Measurements from ENCODE around the gene FKBP8. TPM values are rescaled to one million over a fixed set of nuclear protein-coding genes. Genes with fewer than 3 reads are reported as not detected.

Gene FKBP8
- total RNA-seq, 1 donor from 2014 or later = 195 TPM

DNA sequence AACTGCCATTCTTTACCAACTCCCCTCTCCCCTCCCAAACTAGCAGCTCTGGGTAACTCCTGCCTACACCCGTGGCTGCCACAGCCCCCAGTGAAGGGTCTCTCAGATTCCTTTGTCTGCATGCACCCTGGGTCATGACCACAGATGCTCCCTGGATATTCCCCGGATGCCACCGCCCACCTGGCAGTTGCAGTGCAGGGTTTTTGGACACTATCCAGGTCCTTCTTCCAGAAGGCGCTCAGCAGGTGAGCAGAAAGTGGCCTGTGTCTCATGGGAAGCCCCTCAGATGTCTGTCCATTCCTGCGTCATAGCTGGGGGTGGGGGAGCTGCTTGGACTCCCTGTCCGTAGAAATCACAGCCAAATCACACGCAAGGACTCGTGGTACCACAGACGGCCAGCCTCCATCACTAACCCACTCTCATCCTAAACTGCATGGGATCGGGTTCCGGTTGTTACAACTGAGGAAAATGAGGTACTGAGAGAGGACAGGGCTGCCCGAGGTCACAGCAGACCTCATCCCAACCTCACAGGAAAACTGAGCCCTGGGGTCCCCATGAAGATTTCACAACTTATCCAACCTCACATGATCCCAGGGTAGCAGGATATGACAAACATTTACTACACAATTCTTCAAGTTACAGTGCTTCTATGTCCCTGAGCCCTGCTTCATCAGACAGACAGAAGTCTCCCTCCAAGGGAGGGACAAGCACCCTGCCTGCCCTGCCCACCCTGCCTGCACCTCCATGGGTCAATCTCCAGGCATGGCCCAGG lies 60.1 kb downstream of the FKBP8 start:
- TF ChIP-seq, protein P1, sequence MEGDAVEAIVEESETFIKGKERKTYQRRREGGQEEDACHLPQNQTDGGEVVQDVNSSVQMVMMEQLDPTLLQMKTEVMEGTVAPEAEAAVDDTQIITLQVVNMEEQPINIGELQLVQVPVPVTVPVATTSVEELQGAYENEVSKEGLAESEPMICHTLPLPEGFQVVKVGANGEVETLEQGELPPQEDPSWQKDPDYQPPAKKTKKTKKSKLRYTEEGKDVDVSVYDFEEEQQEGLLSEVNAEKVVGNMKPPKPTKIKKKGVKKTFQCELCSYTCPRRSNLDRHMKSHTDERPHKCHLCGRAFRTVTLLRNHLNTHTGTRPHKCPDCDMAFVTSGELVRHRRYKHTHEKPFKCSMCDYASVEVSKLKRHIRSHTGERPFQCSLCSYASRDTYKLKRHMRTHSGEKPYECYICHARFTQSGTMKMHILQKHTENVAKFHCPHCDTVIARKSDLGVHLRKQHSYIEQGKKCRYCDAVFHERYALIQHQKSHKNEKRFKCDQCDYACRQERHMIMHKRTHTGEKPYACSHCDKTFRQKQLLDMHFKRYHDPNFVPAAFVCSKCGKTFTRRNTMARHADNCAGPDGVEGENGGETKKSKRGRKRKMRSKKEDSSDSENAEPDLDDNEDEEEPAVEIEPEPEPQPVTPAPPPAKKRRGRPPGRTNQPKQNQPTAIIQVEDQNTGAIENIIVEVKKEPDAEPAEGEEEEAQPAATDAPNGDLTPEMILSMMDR (IDR thresholded peaks at IDR 0.05) = no peak
- Histone ChIP-seq H3K27ac (no peak overlapping the region), H3K4me3 (no peak overlapping the region), H3K4me1 (peaks cover 85% of the 10 kb centered on the region), H3K36me3 (no peaks in the 10 kb centered on the region), H3K9me3 (no peaks in the 10 kb centered on the region), H3K27me3 (ENCODE audit: low read depth) (no peaks in the 10 kb centered on the region)
- ATAC-seq = no peak
- intact Hi-C loops (cut with DNase I) = no loop called here
- DNase-seq = no peak

Other genes starting within 250 kb of the FKBP8 start
- 72.3 TPM for gene LSM4, start 220.5 kb downstream of the FKBP8 start, total RNA-seq
- gene PGPEP1, start 203.0 kb downstream of the FKBP8 start, total RNA-seq = 40.9 TPM
- gene GDF15, start 157.4 kb downstream of the FKBP8 start, total RNA-seq = 21.2 TPM
- 35.4 TPM for gene LRRC25, start 146.0 kb downstream of the FKBP8 start, total RNA-seq
- gene SSBP4, start 124.2 kb downstream of the FKBP8 start, total RNA-seq = 65.6 TPM
- 30.6 TPM for gene ISYNA1, start 105.4 kb downstream of the FKBP8 start, total RNA-seq
- 19.7 TPM for gene ELL, start 21.5 kb downstream of the FKBP8 start, total RNA-seq
- gene KXD1, start 14.3 kb upstream of the FKBP8 start, total RNA-seq = 71.9 TPM
- gene UBA52, start 28.3 kb upstream of the FKBP8 start, total RNA-seq = 884 TPM
- gene REX1BD, start 45.2 kb upstream of the FKBP8 start, total RNA-seq = 60.4 TPM
- 19.9 TPM for gene CRLF1, start 63.2 kb upstream of the FKBP8 start, total RNA-seq
- gene TMEM59L, start 69.3 kb upstream of the FKBP8 start, total RNA-seq = 1.1 TPM
- gene KLHL26, start 93.5 kb upstream of the FKBP8 start, total RNA-seq = 14.5 TPM
- 16.2 TPM for gene CRTC1, start 140.1 kb upstream of the FKBP8 start, total RNA-seq
- 2.3 TPM for gene COMP, start 247.7 kb upstream of the FKBP8 start, total RNA-seq